ENCODE data around the gene RBMS1. TPM values are rescaled to one million over a fixed set of nuclear protein-coding genes. Genes with fewer than 3 reads are reported as not detected.

Gene RBMS1
- total RNA-seq, 1 experiment from 2014 or later, result 91.9 TPM

DNA sequence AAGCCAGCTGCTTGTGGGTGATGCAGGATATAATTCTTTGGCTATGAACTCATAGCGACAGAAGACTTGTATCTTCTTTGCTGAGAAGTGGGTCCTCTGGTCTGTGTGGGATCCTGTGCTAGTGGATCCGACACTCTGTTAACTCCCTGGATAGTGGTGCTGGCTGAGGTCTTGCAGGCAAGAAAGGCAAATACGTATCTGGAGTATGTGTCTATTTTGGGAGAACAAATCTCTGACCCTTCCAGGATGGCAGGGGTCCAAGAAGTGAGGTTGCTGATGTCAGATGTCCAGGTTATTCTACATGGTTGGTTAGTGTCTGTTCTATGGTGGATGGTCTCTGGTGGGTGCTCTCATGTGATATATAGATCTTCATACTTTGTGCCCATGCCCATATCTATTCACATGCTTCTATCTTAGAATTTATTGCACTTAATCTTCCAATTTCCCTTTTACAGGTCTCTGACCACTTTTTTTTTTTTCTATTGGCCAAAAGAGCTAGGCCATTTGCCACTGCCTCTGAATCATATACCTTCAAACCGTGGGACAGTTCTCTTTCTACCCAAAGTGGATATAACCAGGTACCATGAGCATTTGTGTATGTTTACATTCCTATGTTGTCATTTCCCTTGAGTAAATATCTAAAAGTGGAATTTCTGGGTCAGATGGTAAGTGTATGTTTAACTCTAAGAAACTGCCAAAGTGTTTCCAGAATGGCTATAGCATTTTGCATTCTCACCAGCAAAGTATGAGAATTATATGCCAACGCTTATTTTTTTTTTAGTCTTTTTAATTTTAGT lies 45.1 kb upstream of the RBMS1 start:
- Histone ChIP-seq H3K27me3 (replicated peaks; ENCODE audit: control insufficient read depth, insufficient read depth, low read length) (no peaks in the 10 kb centered on the region), H3K4me1 (peaks cover 13% of the 10 kb centered on the region), H3K9me3 (no peaks in the 10 kb centered on the region), H3K4me3 (ENCODE audit: low read depth, low read length) (no peak overlapping the region), H3K36me3 (ENCODE audit: control insufficient read depth, insufficient read depth, low read length) (no peaks in the 10 kb centered on the region)
- TF ChIP-seq, protein P1, sequence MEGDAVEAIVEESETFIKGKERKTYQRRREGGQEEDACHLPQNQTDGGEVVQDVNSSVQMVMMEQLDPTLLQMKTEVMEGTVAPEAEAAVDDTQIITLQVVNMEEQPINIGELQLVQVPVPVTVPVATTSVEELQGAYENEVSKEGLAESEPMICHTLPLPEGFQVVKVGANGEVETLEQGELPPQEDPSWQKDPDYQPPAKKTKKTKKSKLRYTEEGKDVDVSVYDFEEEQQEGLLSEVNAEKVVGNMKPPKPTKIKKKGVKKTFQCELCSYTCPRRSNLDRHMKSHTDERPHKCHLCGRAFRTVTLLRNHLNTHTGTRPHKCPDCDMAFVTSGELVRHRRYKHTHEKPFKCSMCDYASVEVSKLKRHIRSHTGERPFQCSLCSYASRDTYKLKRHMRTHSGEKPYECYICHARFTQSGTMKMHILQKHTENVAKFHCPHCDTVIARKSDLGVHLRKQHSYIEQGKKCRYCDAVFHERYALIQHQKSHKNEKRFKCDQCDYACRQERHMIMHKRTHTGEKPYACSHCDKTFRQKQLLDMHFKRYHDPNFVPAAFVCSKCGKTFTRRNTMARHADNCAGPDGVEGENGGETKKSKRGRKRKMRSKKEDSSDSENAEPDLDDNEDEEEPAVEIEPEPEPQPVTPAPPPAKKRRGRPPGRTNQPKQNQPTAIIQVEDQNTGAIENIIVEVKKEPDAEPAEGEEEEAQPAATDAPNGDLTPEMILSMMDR (IDR thresholded peaks at IDR 0.05; ENCODE audit: insufficient read depth in 1 of 2, low read depth in 1 of 2, low read length in 1 of 2, severe bottlenecking in 1 of 2, unreplicated experiment in 1 of 2), result no peak
- no peak for DNase-seq
- CTCF ChIA-PET, result no interaction called here
- POLR2A ChIA-PET, result no interaction called here
- H3K4me3 Mint-ChIP-seq (ENCODE audit: unreplicated experiment), result no peak overlapping the region
- intact Hi-C loops (cut with micrococcal nuclease; ENCODE audit: unreplicated experiment), result no loop called here
- H3K27ac Mint-ChIP-seq (ENCODE audit: unreplicated experiment), result no peak overlapping the region
- BruUV-seq (replicated peaks), result no TSS peak
- no peaks in the 10 kb centered on the region for H3K36me3 Mint-ChIP-seq (ENCODE audit: insufficient read depth, unreplicated experiment)
- H3K27me3 Mint-ChIP-seq (ENCODE audit: insufficient read depth, unreplicated experiment), result no peaks in the 10 kb centered on the region
- H3K4me1 Mint-ChIP-seq (ENCODE audit: low read depth, unreplicated experiment), result peaks cover 21% of the 10 kb centered on the region
- H3K9me3 Mint-ChIP-seq (ENCODE audit: unreplicated experiment), result no peaks in the 10 kb centered on the region

DNA sequence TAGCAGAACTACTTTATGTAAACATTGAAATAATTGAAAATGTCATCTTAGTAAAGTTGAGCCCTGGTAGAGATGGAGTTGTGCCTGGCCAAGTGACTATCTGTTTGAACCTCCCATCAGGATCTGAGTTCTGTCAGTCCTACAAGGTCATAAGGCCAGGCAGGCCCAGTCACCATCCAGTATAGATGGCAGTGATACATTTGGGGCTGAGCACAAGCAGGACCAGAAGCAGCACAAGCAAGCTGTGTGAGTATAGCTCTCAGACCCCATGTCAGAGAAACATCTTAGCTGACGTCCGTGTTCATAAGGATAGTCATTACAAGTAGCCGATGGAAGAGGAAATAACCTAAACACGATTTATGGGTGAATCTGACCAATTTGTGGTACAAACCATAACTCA lies 44.5 kb upstream of the RBMS1 start:
- no peak overlapping the region for H3K4me3 ChIP-seq (ENCODE audit: low read depth, low read length)
- H3K9me3 ChIP-seq, result no peaks in the 10 kb centered on the region
- no peaks in the 10 kb centered on the region for H3K27me3 ChIP-seq (replicated peaks; ENCODE audit: control insufficient read depth, insufficient read depth, low read length)
- no peaks in the 10 kb centered on the region for H3K36me3 Mint-ChIP-seq (ENCODE audit: insufficient read depth, unreplicated experiment)
- no peaks in the 10 kb centered on the region for H3K36me3 ChIP-seq (ENCODE audit: control insufficient read depth, insufficient read depth, low read length)
- BruUV-seq (replicated peaks), result no TSS peak
- no peaks in the 10 kb centered on the region for H3K9me3 Mint-ChIP-seq (ENCODE audit: unreplicated experiment)
- TF ChIP-seq, protein P1 (IDR thresholded peaks at IDR 0.05; ENCODE audit: insufficient read depth in 1 of 2, low read depth in 1 of 2, low read length in 1 of 2, severe bottlenecking in 1 of 2, unreplicated experiment in 1 of 2), result no peak
- H3K27me3 Mint-ChIP-seq (ENCODE audit: insufficient read depth, unreplicated experiment), result no peaks in the 10 kb centered on the region
- H3K4me1 ChIP-seq, result peaks cover 13% of the 10 kb centered on the region
- H3K27ac Mint-ChIP-seq (ENCODE audit: unreplicated experiment), result no peak overlapping the region
- H3K4me1 Mint-ChIP-seq (ENCODE audit: low read depth, unreplicated experiment), result peaks cover 24% of the 10 kb centered on the region
- intact Hi-C loops (cut with micrococcal nuclease; ENCODE audit: unreplicated experiment), result no loop called here
- no peak for DNase-seq
- no peak overlapping the region for H3K4me3 Mint-ChIP-seq (ENCODE audit: unreplicated experiment)
- CTCF ChIA-PET, result no interaction called here
- POLR2A ChIA-PET, result no interaction called here

DNA sequence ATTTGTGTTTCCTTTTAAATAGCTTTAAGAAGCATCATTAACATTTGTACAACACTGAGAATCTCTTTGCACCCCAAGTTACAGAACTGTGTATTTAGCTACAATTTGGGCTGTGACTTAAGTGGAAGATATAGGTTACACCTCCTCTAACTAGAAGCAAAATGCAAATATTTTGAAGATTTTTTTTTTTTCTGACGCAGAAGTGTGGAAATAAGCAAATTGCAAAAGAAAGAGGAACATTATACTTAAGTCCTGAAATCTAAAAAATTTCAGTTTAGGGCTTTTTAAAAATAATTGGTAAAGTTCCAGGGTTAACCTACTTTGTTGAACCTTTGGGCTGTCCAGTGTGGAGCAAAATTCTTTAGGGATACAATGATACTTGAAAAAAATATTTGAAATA lies 41.4 kb upstream of the RBMS1 start:
- POLR2A ChIA-PET, result interaction anchor here (0.6 kb wide), 1 partner anchor 128 kb away, joined by 3 read pairs; no protein-coding TSS in a partner anchor
- Mint-ChIP-seq H3K9me3 (ENCODE audit: unreplicated experiment) (no peaks in the 10 kb centered on the region), H3K27ac (ENCODE audit: unreplicated experiment) (no peak overlapping the region), H3K36me3 (ENCODE audit: insufficient read depth, unreplicated experiment) (no peaks in the 10 kb centered on the region), H3K27me3 (ENCODE audit: insufficient read depth, unreplicated experiment) (no peaks in the 10 kb centered on the region), H3K4me1 (ENCODE audit: low read depth, unreplicated experiment) (peaks cover 28% of the 10 kb centered on the region), H3K4me3 (ENCODE audit: unreplicated experiment) (no peak overlapping the region)
- BruUV-seq (replicated peaks), result no TSS peak
- peaks cover 13% of the 10 kb centered on the region for H3K4me1 ChIP-seq
- H3K9me3 ChIP-seq, result no peaks in the 10 kb centered on the region
- H3K36me3 ChIP-seq (ENCODE audit: control insufficient read depth, insufficient read depth, low read length), result no peaks in the 10 kb centered on the region
- no peak overlapping the region for H3K4me3 ChIP-seq (ENCODE audit: low read depth, low read length)
- H3K27me3 ChIP-seq (replicated peaks; ENCODE audit: control insufficient read depth, insufficient read depth, low read length), result no peaks in the 10 kb centered on the region
- intact Hi-C loops (cut with micrococcal nuclease; ENCODE audit: unreplicated experiment), result no loop called here
- TF ChIP-seq, protein P1 (IDR thresholded peaks at IDR 0.05; ENCODE audit: insufficient read depth in 1 of 2, low read depth in 1 of 2, low read length in 1 of 2, severe bottlenecking in 1 of 2, unreplicated experiment in 1 of 2), result no peak
- CTCF ChIA-PET, result no interaction called here
- DNase-seq, result no peak
